H1 (cell line): ENCODE measurements around the gene MFGE8. TPM values are rescaled to one million over a fixed set of nuclear protein-coding genes. Genes with fewer than 3 reads are reported as not detected.

ENCODE experiments used
- ATF2 ChIP-seq: IDR thresholded peaks from 2 replicates; pipeline ENCODE4 v1.6.1; 2012; ENCODE audit warnings: low read length, inconsistent platforms
- BCL11A ChIP-seq, 2 experiments: IDR thresholded peaks; one replicate each; pipeline ENCODE4 v1.6.1; 2011; ENCODE audit warnings: low read depth in 2 of 2, low read length in 2 of 2, mild to moderate bottlenecking in 2 of 2
- CHD7 ChIP-seq: fragments of 300-600 bp; sonication (generic); IDR thresholded peaks from 2 replicates; pipeline ENCODE4 v1.7.1; 2012; ENCODE audit warnings: low read length, moderate library complexity, mild to moderate bottlenecking, inconsistent platforms; ENCODE audit not compliant: insufficient replicate concordance
- POLR2AphosphoS5 ChIP-seq: IDR thresholded peaks from 2 replicates; pipeline ENCODE4 v1.6.1; 2011; ENCODE audit warnings: low read depth, low read length
- RBBP5 ChIP-seq: IDR thresholded peaks from 2 replicates; pipeline ENCODE4 v1.7.1; 2012; ENCODE audit warnings: low read depth, mild to moderate bottlenecking, inconsistent platforms, low read length, moderate library complexity, borderline replicate concordance
- polyA plus RNA-seq, 7 experiments: library from polyadenylated mRNA; depleted of rRNA in 3 of 7; stranded (reverse) in 5 of 7; unstranded in 2 of 7; fragments of >200 nt in 5 of 7; fragments of 200-250 nt in 2 of 7; gene quantifications; 1 replicate in 5 of 7; 2 replicates in 1 of 7; 4 replicates in 1 of 7; pipeline versions ENCODE4 v1.2.1 to v1.2.3, GENCODE V29; 2011 to 2013; ENCODE audit warnings: missing spikeins in 2 of 7, mixed read lengths in 2 of 7
- total RNA-seq: library from RNA; stranded (reverse); fragmentation: NEBNext Ultra II Directional; extraction: Animal tissue kit (Norgen Biotek cat#: 25700); gene quantifications from 2 replicates; pipeline ENCODE4 v1.2.1, GENCODE V29; 2021

The MFGE8 gene
- total and polyA plus RNA-seq, 2 of the 8 experiments (the other 6 are each of a cell fraction or from before 2014, with no cell fraction given): 1,237 to 2,117 TPM

- TF ChIP-seq CHD7 (no peak), POLR2AphosphoS5 (no peak), BCL11A (IDR thresholded peaks at IDR 0.05; ENCODE audit: low read depth in 2 of 2, low read length in 2 of 2) (no peak), ATF2 (no peak), RBBP5 (no peak)
- TF ChIP-seq, all 59 proteins: peak for 0
Measured at GRCh38 chr15:88890495-88890894, 22.7 kb downstream of the MFGE8 start (continued).
